Tibial artery (tissue), 4 donors: ENCODE results near the gene NRCAM.
"Not testable (repeated sequence)": the region's sequence is repeated elsewhere in the genome, so short reads cannot be mapped to it uniquely, and the experiment has no call there.

Experiments used
- DNase-seq, 2 donors: peaks; one replicate each; pipeline ENCODE4 v3.0.0-alpha.2; 2019
- H3K27ac ChIP-seq, 2 donors: fragments of 200-600 bp; sonication (generic) in 1 of 2; 1 replicate in 1 of 2; 2 replicates in 1 of 2; pipeline ENCODE4 v1.5.1; 2018 to 2019; ENCODE audit warnings: mild to moderate bottlenecking in 1 of 2
- H3K27me3 ChIP-seq, 2 donors: fragments of 200-600 bp; sonication (generic) in 1 of 2; one replicate each; pipeline versions ENCODE4 v1.5.1 to v1.6.0; 2016 to 2019
- H3K36me3 ChIP-seq, 3 donors: fragments of 200-600 bp; sonication (generic) in 2 of 3; one replicate each; pipeline ENCODE4 v1.5.1; 2016 to 2019; ENCODE audit warnings: mild to moderate bottlenecking in 2 of 3
- H3K4me1 ChIP-seq, 4 donors: fragments of 200-600 bp; sonication (generic) in 2 of 4; 1 replicate in 3 of 4; 2 replicates in 1 of 4; pipeline ENCODE4 v1.5.1; 2016 to 2019
- H3K4me3 ChIP-seq, 2 donors: fragments of 200-600 bp; sonication (generic) in 1 of 2; 1 replicate in 1 of 2; 2 replicates in 1 of 2; pipeline ENCODE4 v1.5.1; 2018 to 2019; ENCODE audit warnings: mild to moderate bottlenecking in 2 of 2
- H3K9me3 ChIP-seq, 3 donors: fragments of 200-600 bp; sonication (generic) in 1 of 3; one replicate each; pipeline ENCODE4 v1.5.1; 2016 to 2019
- intact Hi-C: fragments of 100-400 bp; cut with DNase I; formaldehyde crosslinking; loops from one replicate; pipeline ENCODE4 v1.15.0; 2023; ENCODE audit warnings: low total_unique reads
- TF ChIP-seq, protein P1 (sequence below), 2 experiments: fragments of 200-600 bp in 1 of 2; fragments of 450-650 bp in 1 of 2; IDR thresholded peaks; one replicate each; pipeline ENCODE4 v1.5.1; 2017 to 2019; ENCODE audit warnings: antibody characterized with exemption in 2 of 2, mild to moderate bottlenecking in 1 of 2, moderate library complexity in 1 of 2

Gene NRCAM

DNA sequence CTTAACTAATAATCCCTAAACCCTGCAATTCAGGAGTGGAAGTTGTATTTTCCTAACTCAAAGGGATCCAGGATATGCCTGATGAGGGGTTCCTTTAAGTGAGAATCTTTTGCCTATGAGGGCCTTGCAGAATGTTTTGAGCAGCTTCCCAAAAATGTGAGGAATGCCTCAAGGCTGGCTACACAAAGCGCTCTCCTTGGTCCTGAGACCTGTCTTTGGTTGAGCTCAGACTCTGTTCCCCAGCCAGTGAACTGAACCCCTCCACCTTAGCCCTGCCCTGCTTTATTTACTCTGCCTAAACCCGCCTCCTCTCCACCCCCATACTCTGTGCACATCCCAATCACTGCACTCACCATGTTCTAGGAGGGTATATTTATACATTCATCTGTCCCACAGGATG, 108.6 kb downstream of the NRCAM start:
- Histone ChIP-seq H3K4me3 (no peak overlapping the region), H3K27ac (no peak overlapping the region), H3K9me3 (no peaks in the 10 kb centered on the region), H3K36me3 (no peaks in the 10 kb centered on the region), H3K27me3 (no peaks in the 10 kb centered on the region), H3K4me1 (no peaks in the 10 kb centered on the region)
- TF ChIP-seq, protein P1, sequence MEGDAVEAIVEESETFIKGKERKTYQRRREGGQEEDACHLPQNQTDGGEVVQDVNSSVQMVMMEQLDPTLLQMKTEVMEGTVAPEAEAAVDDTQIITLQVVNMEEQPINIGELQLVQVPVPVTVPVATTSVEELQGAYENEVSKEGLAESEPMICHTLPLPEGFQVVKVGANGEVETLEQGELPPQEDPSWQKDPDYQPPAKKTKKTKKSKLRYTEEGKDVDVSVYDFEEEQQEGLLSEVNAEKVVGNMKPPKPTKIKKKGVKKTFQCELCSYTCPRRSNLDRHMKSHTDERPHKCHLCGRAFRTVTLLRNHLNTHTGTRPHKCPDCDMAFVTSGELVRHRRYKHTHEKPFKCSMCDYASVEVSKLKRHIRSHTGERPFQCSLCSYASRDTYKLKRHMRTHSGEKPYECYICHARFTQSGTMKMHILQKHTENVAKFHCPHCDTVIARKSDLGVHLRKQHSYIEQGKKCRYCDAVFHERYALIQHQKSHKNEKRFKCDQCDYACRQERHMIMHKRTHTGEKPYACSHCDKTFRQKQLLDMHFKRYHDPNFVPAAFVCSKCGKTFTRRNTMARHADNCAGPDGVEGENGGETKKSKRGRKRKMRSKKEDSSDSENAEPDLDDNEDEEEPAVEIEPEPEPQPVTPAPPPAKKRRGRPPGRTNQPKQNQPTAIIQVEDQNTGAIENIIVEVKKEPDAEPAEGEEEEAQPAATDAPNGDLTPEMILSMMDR (IDR thresholded peaks at IDR 0.05): no peak
- intact Hi-C loops: no loop called here
- DNase-seq: no peak

DNA sequence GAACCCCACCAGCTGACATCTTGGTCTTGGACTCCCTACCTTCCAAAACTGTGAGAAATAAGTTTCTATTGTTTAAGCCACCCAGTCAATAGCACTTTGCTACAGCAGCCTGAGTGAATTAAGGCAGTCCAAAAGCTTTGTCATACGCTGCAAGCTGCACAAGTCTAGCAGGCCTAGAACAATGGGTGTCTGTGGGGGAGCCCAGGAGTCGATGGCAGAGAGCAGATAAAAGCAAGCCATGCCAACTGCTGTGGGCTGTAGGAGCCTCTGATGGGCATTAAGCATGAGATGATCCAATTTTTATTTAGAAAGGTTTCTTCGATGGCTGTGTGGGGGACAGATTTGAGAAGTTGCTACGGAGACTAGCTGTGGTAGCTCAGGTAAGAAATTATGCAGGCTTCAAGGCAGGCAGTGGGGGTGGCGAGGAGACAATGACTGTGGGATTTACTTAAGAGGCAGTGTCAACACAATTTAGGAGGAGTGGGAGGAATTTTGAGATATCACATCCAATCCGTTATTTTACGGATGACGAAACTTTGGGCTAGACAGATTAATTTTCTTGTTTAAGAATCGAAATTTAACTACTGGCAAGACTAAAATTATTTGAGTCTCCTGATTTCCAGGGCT, 110.4 kb downstream of the NRCAM start:
- no peaks in the 10 kb centered on the region for H3K36me3 ChIP-seq
- H3K27me3 ChIP-seq: no peaks in the 10 kb centered on the region
- no peak for DNase-seq
- intact Hi-C loops: no loop called here
- no peak overlapping the region for H3K4me3 ChIP-seq
- H3K4me1 ChIP-seq: no peaks in the 10 kb centered on the region
- TF ChIP-seq, protein P1 (IDR thresholded peaks at IDR 0.05): no peak
- no peaks in the 10 kb centered on the region for H3K9me3 ChIP-seq
- no peak overlapping the region for H3K27ac ChIP-seq

DNA sequence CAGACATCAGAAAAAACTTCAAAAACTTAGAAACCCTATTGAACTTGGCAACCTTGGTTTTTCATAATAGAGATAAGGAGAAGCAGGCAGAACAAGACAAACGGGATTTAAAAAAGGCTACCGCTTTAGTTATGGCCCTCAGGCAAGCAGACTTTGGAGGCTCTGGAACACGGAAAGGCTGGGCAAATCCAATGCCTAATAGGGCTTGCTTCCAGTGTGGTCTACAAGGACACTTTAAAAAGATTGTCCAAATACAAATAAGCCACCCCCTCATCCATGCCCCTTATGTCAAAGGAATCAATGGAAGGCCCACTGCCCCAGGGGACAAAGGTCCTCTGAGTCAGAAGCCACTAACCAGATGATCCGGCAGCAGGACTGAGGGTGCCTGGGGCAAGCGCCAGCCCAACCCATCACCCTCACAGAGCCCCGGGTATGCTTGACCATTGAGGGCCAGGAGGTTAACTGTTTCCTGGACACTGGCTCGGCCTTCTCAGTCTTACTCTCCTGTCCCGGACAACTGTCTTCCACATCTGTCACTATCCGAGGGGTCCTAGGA, 115.3 kb downstream of the NRCAM start:
- no peaks in the 10 kb centered on the region for H3K4me1 ChIP-seq
- TF ChIP-seq, protein P1 (IDR thresholded peaks at IDR 0.05): no peak
- H3K4me3 ChIP-seq: no peak overlapping the region
- H3K9me3 ChIP-seq: no peaks in the 10 kb centered on the region
- H3K36me3 ChIP-seq: no peaks in the 10 kb centered on the region
- intact Hi-C loops: no loop called here
- no peaks in the 10 kb centered on the region for H3K27me3 ChIP-seq
- no peak for DNase-seq
- H3K27ac ChIP-seq: no peak overlapping the region

DNA sequence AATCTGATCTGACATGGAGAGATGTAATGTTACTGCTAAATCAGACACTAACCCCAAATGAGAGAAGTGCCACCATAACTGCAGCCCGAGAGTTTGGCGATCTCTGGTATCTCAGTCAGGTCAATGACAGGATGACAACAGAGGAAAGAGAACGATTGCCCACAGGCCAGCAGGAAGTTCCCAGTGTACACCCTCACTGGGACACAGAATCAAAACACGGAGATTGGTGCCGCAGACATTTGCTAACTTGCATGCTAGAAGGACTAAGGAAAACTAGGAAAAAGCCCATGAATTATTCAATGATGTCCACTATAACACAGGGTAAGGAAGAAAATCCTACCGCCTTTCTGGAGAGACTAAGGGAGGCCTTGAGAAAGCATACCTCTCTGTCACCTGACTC, 115.8 kb downstream of the NRCAM start:
- H3K4me1 ChIP-seq, H3K9me3 ChIP-seq, intact Hi-C loops, H3K27me3 ChIP-seq, H3K36me3 ChIP-seq, DNase-seq, H3K4me3 ChIP-seq, H3K27ac ChIP-seq: not testable (repeated sequence)

DNA sequence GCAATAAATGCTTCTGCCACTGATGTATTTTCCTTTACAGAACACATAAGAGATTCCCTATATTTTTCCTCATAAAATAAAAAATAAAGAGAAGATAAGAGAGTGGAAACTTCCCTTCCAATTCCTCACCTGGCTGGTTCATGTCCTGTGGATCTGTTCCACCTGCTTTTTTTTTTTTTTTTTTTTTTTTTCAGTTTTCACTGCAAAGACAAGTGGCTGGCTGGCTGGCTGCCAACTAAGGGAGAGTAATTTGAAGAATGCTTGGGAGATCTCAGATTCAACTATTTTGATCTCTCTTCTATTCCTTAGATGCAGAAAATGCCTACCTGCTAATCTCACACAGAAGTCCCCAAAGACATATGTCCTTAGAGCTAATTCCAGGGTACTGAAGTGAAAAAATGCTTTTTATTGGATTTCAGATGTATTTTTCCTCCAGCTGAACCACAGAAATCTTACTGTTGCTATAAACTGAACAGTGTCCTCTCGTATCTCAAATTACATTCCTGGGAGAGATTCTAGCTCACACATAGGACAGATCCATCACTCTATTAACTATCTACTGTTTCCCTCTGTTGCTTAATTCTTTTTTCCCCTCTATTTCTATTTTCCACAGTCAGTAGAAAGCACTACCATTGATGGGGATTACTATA, 120.8 kb downstream of the NRCAM start:
- intact Hi-C loops: no loop called here
- no peak overlapping the region for H3K4me3 ChIP-seq
- DNase-seq: no peak

DNA sequence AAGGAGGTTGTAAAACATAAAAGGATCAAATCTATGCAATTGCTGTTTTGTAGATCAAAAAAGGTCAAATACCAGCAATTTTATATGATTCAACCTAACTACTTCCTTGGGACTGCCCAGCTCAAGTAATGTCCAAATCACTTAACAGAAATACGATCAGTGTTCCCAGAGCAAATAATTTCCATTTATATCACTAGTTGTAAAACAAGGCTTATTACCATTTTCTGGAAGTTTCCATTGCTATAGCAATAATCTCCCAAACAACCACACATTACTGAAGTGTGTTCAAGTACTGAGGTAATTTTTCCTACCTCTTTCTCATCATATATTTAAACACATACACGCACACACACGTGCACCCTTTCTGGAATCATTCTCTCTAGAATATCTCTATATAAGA, 123.3 kb downstream of the NRCAM start:
- Histone ChIP-seq H3K27me3 (no peaks in the 10 kb centered on the region), H3K27ac (no peak overlapping the region), H3K4me1 (no peaks in the 10 kb centered on the region), H3K4me3 (no peak overlapping the region), H3K36me3 (no peaks in the 10 kb centered on the region), H3K9me3 (no peaks in the 10 kb centered on the region)
- intact Hi-C loops: no loop called here
- DNase-seq: no peak
- TF ChIP-seq, protein P1 (IDR thresholded peaks at IDR 0.05): no peak

More for the DNA sequence above, 120.8 kb downstream of the NRCAM start:
- Histone ChIP-seq H3K27me3 (no peaks in the 10 kb centered on the region), H3K4me1 (no peaks in the 10 kb centered on the region), H3K36me3 (no peaks in the 10 kb centered on the region), H3K27ac (no peak overlapping the region), H3K9me3 (no peaks in the 10 kb centered on the region)
- TF ChIP-seq, protein P1 (IDR thresholded peaks at IDR 0.05): no peak
